ENCODE measurements around the gene ASXL3.

ASXL3 gene

GRCh38 chr18:33584548-33585430 lies 6.8 kb downstream of the ASXL3 start:
- no peak for DNase-seq

GRCh38 chr18:33585431-33585775 lies 7.4 kb downstream of the ASXL3 start:
- DNase-seq = no peak

- DNase-seq = no peak
Measured at GRCh38 chr18:33588361-33588760, 10.3 kb downstream of the ASXL3 start.

GRCh38 chr18:33593261-33593660 lies 15.2 kb downstream of the ASXL3 start:
- DNase-seq = no peak

- no peak for DNase-seq
Measured at GRCh38 chr18:33594799-33595198, 16.8 kb downstream of the ASXL3 start.

GRCh38 chr18:33596178-33596854 lies 18.3 kb downstream of the ASXL3 start:
- no peak for DNase-seq

GRCh38 chr18:33600846-33601245 lies 22.8 kb downstream of the ASXL3 start:
- no peak for DNase-seq

- DNase-seq = no peak
Measured at GRCh38 chr18:33603454-33603853, 25.4 kb downstream of the ASXL3 start.

GRCh38 chr18:33605250-33605649 lies 27.2 kb downstream of the ASXL3 start:
- DNase-seq = no peak

- DNase-seq = no peak
Measured at GRCh38 chr18:33606621-33607020, 28.6 kb downstream of the ASXL3 start.

GRCh38 chr18:33611525-33612135 lies 33.6 kb downstream of the ASXL3 start:
- DNase-seq = no peak

- no peak for DNase-seq
Measured at GRCh38 chr18:33612632-33613031, 34.6 kb downstream of the ASXL3 start.

- no peak for DNase-seq
Measured at GRCh38 chr18:33616556-33616955, 38.5 kb downstream of the ASXL3 start.

- DNase-seq = no peak
Measured at GRCh38 chr18:33627114-33627513, 49.1 kb downstream of the ASXL3 start.

- no peak for DNase-seq
Measured at GRCh38 chr18:33630476-33630875, 52.5 kb downstream of the ASXL3 start.

GRCh38 chr18:33641141-33641540 lies 63.1 kb downstream of the ASXL3 start:
- DNase-seq = no peak

- no peak for DNase-seq
Measured at GRCh38 chr18:33644494-33644893, 66.5 kb downstream of the ASXL3 start.

- DNase-seq = no peak
Measured at GRCh38 chr18:33647365-33647764, 69.3 kb downstream of the ASXL3 start.

GRCh38 chr18:33652635-33653034 lies 74.6 kb downstream of the ASXL3 start:
- DNase-seq = no peak

GRCh38 chr18:33653231-33653630 lies 75.2 kb downstream of the ASXL3 start:
- no peak for DNase-seq

- no peak for DNase-seq
Measured at GRCh38 chr18:33656889-33657448, 79.0 kb downstream of the ASXL3 start.

- no peak for DNase-seq
Measured at GRCh38 chr18:33660696-33661310, 82.8 kb downstream of the ASXL3 start.

GRCh38 chr18:33664241-33664874 lies 86.3 kb downstream of the ASXL3 start:
- DNase-seq = no peak

All from stimulated activated CD4-positive, alpha-beta T cell treated with anti-CD3 and anti-CD28 coated beads, Interleukin-1b, Interleukin-23, amount 100 ng/mL, for 48 hours (primary cell).